GM21423 (cell line): ENCODE measurements around the gene CPNE4.

Experiments used
- ATAC-seq: cut with Tn5 transposase; IDR thresholded peaks from one replicate; pipeline ENCODE4 v1.9.1; 2021; ENCODE audit warnings: mild to moderate bottlenecking, moderate library complexity; ENCODE audit not compliant: unreplicated experiment

Gene CPNE4

DNA sequence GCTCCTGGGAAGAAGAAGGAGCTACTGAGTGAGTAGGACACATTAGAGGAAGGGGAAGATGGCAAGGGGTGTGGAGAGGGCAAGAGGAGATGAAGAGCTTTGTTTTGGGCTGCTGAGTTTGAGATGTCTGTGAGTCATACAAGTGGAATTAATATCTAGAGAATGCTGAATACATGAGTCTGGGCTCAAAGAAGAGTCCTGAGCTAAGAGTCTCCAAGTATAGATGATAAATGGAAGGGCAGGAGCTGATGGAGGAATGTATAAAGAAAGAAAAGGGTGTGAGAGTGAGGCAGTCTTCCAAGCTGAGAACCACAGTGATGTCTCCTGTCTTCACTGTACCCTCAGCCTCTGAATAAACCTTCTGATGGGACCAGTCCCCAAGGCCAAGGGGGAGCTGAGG, 326.6 kb downstream of the CPNE4 start:
- ATAC-seq, result no peak

DNA sequence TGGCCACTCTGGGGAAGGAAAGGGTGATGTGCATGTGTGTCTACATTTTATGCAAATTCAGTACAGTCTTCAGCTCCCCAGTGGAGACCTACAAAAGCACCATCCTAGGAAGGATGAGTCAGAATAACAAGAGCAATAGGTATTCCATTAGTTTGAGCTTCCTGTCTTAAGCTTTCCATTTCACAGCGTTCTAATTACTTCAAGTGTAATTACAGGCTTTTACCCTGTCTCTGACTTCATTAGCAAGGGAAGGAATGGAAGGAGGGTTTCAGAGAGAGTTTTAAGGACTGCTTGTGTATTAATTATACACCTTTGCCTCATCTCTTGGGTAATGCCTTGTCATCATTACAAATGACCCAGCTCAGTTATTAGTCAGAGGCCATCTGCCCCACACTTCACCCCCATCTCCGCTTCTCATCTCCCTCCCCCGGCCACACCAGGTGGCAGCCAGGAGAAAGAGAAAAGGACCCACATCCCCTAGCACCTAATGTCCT, 329.2 kb downstream of the CPNE4 start:
- peak; percentile 65 for ATAC-seq

DNA sequence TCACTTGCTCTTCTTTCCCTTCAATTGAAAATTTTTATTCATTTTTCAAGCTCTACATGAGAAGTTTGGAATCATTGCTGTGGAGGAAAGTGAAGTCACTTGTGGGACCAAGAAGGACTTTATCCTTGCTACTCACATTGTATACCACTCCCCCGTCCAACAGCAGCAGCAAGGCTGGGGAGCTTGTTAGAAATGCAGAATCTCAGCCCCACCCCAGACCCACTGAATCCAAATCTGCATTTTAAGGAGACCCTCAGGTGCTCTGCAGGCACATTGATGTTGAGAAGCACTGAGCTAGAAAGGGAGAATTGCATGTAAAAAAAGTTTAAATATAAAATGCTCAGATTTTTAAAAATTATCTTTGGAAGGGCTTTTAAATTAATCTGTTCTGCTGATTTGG, 329.7 kb downstream of the CPNE4 start:
- ATAC-seq, result no peak

DNA sequence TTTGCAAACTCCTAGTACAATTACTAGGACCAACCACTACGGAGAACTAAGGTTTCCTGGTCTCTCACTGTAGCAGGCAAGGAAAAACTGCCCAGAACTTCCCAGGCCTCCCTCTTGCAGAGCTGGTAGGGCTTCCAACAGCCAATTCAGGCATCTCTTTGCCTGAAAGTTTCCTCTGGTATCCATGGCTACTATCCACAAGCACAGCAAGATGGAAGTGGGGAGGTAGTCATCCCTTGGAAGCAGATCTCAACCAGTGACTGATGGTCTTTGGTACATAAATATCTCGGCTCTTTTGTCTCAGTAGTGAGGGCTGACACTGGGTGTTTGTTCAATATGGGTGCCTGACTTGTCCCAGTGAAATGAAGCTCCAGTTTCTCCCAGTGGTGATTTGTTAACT, 330.7 kb downstream of the CPNE4 start:
- ATAC-seq, result no peak

DNA sequence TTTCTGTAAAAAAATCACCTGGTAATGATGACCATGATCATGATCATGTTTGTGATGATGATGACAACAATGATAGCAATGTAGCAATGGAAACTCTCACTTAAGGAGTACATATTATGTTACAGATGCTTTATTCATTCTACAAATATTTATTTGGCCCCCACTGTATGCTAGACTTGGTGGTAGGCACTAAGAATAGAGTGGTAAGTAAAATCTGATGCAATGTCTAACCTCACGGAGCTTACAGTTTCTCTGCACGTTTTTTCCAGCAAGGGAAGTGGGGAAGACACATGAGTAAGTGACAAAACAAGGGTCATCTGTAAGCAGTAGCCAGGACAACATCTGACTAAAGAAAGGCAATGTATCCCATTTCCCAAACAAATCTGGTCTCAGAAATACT, 332.7 kb downstream of the CPNE4 start:
- no peak for ATAC-seq

GRCh38 chr3:131701153-131701770, 333.6 kb downstream of the CPNE4 start:
- ATAC-seq, result no peak

DNA sequence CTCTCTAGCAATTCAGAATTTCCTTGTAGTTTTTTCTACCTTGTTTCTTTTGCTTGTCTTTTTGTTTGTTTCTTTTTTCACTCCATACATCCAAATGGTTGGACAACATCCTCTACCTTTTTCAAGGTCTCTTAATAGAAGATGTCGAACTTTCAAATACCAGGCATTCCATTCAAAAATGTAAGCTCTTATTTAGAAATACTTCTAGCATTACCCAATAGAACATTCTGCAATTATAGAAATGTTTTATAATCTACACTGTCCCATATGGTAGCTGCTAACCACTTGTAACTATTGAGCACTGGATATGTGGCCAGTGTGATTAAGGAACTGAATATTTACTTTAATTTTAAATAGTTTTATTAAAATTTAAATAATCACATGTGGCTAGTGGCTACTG, 335.8 kb downstream of the CPNE4 start:
- no peak for ATAC-seq

DNA sequence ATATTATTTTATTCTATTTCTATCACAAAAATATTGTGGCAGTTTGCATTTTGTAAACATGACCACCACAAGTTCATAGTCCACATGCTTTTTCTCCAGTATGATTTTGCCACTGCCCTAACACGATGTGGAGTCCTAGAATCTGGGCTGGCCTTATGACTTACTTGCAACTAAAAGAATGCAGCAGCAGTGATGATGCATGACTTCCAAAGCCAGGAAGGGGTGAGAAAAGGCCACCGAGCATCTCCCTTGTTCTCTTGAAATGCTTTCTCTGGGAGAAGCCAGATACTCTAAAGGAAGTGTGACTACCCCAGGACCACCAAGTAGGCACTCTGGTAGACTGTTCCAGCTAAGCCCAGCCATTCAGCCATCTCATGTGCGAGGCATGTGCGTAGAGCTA, 340.4 kb downstream of the CPNE4 start:
- ATAC-seq, result no peak

GRCh38 chr3:131692356-131692755, 342.5 kb downstream of the CPNE4 start:
- ATAC-seq, result no peak

GRCh38 chr3:131690800-131691199, 344.0 kb downstream of the CPNE4 start:
- peak; percentile 55 for ATAC-seq

DNA sequence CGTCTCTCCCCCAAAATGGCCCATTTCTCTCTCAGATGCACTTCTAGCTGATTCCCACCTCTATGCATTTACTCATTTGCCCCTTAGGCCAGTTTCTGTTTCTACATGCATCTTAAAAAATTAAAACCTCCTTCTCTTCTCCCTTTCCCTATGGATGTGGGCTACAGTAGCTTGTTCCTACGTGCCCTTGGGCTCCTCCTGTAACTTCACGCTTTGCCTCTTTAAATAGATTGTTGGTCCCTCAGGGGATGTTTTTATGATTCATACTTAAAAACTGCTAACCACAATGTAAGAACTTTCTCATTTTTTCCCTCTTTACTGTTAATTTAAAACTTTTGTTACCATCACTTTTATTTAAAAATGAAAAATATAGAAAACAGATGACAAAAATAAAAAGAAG, 346.4 kb downstream of the CPNE4 start:
- no peak for ATAC-seq

GRCh38 chr3:131669600-131669999, 365.2 kb downstream of the CPNE4 start:
- ATAC-seq, result no peak

- ATAC-seq, result no peak
Observed at GRCh38 chr3:131658771-131659170, 376.0 kb downstream of the CPNE4 start.

- no peak for ATAC-seq
Observed at GRCh38 chr3:131658115-131658514, 376.7 kb downstream of the CPNE4 start.

DNA sequence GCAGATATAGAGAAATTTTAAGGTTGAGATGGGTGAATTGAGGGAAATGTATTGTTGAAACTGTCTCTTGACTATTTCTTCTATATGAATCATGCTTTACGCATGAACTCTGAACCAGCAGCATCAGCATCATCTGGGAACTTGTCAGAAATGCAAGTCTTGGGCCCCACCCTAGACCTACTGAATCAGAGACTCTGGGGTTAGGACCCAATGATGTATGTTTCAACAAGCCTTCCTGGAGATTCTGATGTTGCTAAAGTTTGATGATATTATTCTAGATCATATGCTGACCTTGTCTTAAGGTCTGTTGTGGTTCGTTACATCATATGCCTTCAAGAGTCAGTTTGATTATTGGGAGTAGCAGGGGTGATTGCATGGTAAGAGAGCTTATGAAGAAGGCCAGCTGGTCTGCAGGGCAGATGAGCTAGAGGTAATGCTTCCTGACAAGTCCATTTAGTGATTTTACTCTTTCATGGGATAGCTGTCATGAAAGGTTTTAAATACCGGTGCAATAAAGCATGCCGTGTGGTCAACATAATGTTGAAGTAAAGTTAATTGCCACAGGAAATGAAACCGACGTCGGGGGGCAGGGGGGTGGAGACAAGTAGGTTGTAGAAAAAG, 379.6 kb downstream of the CPNE4 start:
- no peak for ATAC-seq

DNA sequence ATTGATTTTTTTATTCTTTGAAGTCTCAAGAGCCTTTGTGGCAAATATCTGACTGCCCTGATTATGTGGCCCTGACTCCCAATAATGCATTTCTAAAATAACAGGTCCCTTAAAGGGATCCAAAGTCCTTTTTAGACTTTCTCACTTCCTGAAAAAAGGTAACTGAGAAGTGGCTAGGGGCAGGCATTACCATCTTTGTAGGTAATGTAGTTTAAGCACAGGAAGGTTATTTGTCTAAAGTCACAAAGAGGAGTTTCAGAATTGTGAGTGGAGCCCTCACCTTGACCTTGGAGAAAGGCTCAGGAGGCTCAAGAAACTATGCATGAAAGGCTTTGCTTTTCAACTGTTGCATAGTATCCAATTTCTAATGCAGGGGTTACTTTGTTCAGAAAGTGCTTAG, 389.2 kb downstream of the CPNE4 start:
- no peak for ATAC-seq

DNA sequence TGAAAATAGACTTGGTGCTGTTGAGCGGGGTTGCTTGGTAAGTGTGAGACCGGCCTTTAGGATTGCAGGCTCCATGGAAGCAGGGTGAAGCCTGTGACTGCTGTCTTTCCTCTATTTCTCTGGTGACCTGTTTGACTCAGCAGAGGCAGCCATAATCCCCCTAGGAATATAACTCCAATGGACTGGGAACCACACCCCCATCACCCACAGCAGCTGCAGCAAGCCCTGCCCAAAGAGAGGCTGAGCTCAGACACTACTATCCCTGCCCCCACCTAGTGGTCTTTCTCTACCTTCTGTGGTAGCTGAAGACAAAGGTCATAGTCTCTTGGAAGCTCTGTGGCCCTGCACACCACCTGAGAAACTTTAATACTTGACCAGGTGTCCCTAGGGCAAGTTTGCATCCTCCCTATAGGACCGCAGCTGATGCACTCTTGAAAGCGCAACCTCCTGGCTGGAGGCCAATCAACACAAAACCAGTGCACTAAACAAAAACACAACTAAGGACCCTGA, 398.5 kb downstream of the CPNE4 start:
- ATAC-seq, result no peak

DNA sequence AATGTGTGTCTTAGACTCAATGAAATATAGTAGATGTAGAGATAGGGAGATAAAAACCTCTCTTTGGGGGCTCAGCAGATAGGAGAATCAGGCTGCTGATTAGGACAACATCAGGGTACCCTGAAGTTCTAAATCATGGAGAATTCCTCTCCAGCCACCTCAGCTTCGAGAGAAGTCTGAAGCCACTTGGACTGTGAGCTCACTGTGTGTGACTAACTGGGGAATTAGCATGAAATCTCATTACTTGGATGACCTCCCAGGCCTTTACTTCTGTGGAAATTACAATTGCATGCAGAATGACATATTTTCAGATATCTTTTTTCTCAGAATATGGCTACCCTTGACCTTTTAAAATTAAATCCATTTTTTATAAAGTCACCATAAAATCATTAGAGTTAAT, 404.0 kb downstream of the CPNE4 start:
- no peak for ATAC-seq

GRCh38 chr3:131630097-131630496, 404.7 kb downstream of the CPNE4 start:
- ATAC-seq, result peak; percentile 99

GRCh38 chr3:131623431-131623830, 411.4 kb downstream of the CPNE4 start:
- no peak for ATAC-seq

DNA sequence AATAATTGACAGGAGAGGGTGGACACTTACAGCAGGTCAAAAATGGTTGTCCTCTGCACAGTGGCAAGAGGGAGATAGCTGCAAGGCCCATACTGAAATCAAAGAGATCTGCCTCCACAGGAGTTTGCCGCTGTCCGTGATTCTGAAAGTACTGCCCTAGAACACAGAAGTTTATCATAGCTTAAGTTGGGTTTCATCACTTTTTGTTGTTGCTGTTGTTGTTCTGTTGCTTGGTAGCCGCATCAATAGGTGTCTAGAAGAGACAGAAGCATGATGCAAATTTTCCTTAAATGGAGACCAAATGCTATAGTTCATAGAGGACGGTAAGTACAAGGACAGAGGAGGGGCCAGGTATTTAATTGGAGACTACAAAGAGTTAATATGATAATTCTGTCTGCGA, 412.1 kb downstream of the CPNE4 start:
- no peak for ATAC-seq

GRCh38 chr3:131620977-131621376, 413.8 kb downstream of the CPNE4 start:
- ATAC-seq, result no peak

DNA sequence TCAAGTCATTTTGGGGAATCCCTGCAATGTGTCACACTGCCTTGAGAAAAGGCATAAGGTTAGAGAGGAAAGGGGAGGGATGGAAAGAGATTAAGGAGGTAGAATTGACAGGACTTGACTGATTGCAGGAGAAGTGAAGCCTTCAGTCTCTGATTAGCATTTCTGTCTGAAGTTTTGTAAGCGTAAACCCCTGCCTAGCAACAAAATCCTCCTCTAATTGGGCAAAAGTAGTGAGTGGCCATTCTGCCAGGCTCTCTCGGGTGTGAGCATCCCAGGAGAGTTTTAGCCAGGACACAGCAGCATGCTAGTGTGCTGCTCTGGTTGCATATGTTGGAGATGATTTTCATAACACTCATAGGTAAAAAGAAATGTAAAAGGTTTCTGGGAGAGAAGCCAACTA, 415.0 kb downstream of the CPNE4 start:
- no peak for ATAC-seq
